IMR-90 (cell line): ENCODE measurements around the gene SMIM14. TPM values are rescaled to one million over a fixed set of nuclear protein-coding genes. Genes with fewer than 3 reads are reported as not detected.

Experiments used
- ATAC-seq: fragments of 200-7000 bp; cut with Tn5 transposase; 2 replicates; pipeline ENCODE4 v1.9.1; 2020; ENCODE audit warnings: low read depth, mild to moderate bottlenecking, moderate library complexity
- BruUV-seq: library from RNA; stranded (reverse); fragments of 400-500 nt; replicated peaks from 2 replicates; lab custom pipeline; 2021; lab: Mats Ljungman, UMichigan
- CTCF ChIA-PET: fragments of 300-600 bp; formaldehyde crosslinking; extraction: SDS; loops from one replicate; lab custom pipeline; 2021; ENCODE audit warnings: antibody characterized with exemption; lab: Yijun Ruan, JAX
- POLR2A ChIA-PET: fragments of 300-600 bp; sonication (Branson Sonifier 250); formaldehyde crosslinking; loops from one replicate; lab custom pipeline; 2022; ENCODE audit warnings: antibody characterized with exemption; ENCODE audit not compliant: unreplicated experiment; lab: Charles Lee
- DNase-seq: peaks from one replicate; pipeline ENCODE4 v3.0.0; 2013
- H2AFZ ChIP-seq: replicated peaks from 2 replicates; pipeline ENCODE3; 2013; ENCODE audit warnings: low read length, mild to moderate bottlenecking; ENCODE audit not compliant: poor library complexity
- H2AK5ac ChIP-seq: 2 replicates; pipeline ENCODE4 v1.6.1; 2013; ENCODE audit warnings: low read depth, low read length, inconsistent platforms
- H2AK9ac ChIP-seq: replicated peaks from 2 replicates; pipeline ENCODE3; 2013; ENCODE audit warnings: mild to moderate bottlenecking, low read depth, low read length, moderate library complexity; ENCODE audit not compliant: poor library complexity
- H2BK120ac ChIP-seq: 2 replicates; pipeline ENCODE4 v1.6.1; 2013; ENCODE audit warnings: low read depth, low read length, inconsistent platforms
- H2BK15ac ChIP-seq: 3 replicates; pipeline ENCODE4 v1.6.1; 2013; ENCODE audit warnings: low read depth, low read length, inconsistent platforms
- H2BK20ac ChIP-seq: 2 replicates; pipeline ENCODE4 v1.6.1; 2013; ENCODE audit warnings: low read depth, mild to moderate bottlenecking, inconsistent platforms, low read length, moderate library complexity
- H2BK5ac ChIP-seq: 2 replicates; pipeline ENCODE4 v1.6.1; 2013; ENCODE audit warnings: mild to moderate bottlenecking, low read depth, low read length, inconsistent platforms; ENCODE audit not compliant: poor library complexity, severe bottlenecking
- H3K14ac ChIP-seq: replicated peaks from 2 replicates; pipeline ENCODE4 v1.6.1; 2013; ENCODE audit warnings: low read depth, low read length, inconsistent platforms
- H3K18ac ChIP-seq: 2 replicates; pipeline ENCODE4 v1.6.1; 2013; ENCODE audit warnings: low read depth, low read length, control low read depth
- H3K23ac ChIP-seq: 2 replicates; pipeline ENCODE4 v1.6.1; 2013; ENCODE audit warnings: low read depth, low read length, inconsistent platforms
- H3K27ac ChIP-seq: 2 replicates; pipeline ENCODE4 v1.5.1; 2013; ENCODE audit warnings: mild to moderate bottlenecking, control low read depth, low read length; ENCODE audit not compliant: insufficient read depth
- H3K27me3 ChIP-seq: 2 replicates; pipeline ENCODE4 v1.6.1; 2013; ENCODE audit warnings: low read length; ENCODE audit not compliant: control insufficient read depth, insufficient read depth
- H3K36me3 ChIP-seq: 2 replicates; pipeline ENCODE4 v1.6.1; 2013; ENCODE audit warnings: low read length, mixed read lengths; ENCODE audit not compliant: control insufficient read depth, insufficient read depth
- H3K4ac ChIP-seq: 2 replicates; pipeline ENCODE4 v1.6.1; 2013; ENCODE audit warnings: low read depth, low read length, inconsistent platforms
- H3K4me1 ChIP-seq: 2 replicates; pipeline ENCODE4 v1.6.1; 2013; ENCODE audit warnings: low read length, mixed read lengths; ENCODE audit not compliant: control insufficient read depth, insufficient read depth
- H3K4me2 ChIP-seq: 2 replicates; pipeline ENCODE4 v1.6.1; 2013; ENCODE audit warnings: low read depth, mild to moderate bottlenecking, control low read depth, low read length, moderate library complexity
- H3K4me3 ChIP-seq: 2 replicates; pipeline ENCODE4 v1.5.1; 2013; ENCODE audit warnings: low read depth, mild to moderate bottlenecking, control low read depth, low read length, moderate library complexity; ENCODE audit not compliant: insufficient read depth
- H3K56ac ChIP-seq: 2 replicates; pipeline ENCODE4 v1.6.1; 2013; ENCODE audit warnings: low read length, inconsistent platforms; ENCODE audit not compliant: insufficient read depth; ENCODE audit errors: extremely low read depth
- H3K79me1 ChIP-seq, 2 experiments: 2 replicates each; pipeline ENCODE4 v1.6.1; 2013; ENCODE audit warnings: low read length in 2 of 2, inconsistent platforms in 1 of 2, low read depth in 1 of 2
- H3K9ac ChIP-seq: 2 replicates; pipeline ENCODE4 v1.6.1; 2013; ENCODE audit warnings: low read depth, low read length, control low read depth
- H3K9me1 ChIP-seq: 2 replicates; pipeline ENCODE4 v1.6.1; 2013; ENCODE audit warnings: low read length, inconsistent platforms; ENCODE audit not compliant: insufficient read depth
- H3K9me3 ChIP-seq: 2 replicates; pipeline ENCODE4 v1.6.1; 2013; ENCODE audit warnings: low read length; ENCODE audit not compliant: control insufficient read depth, insufficient read depth
- H4K20me1 ChIP-seq: 2 replicates; pipeline ENCODE4 v1.6.1; 2013; ENCODE audit warnings: low read length, inconsistent platforms; ENCODE audit not compliant: insufficient read depth
- H4K5ac ChIP-seq: 2 replicates; pipeline ENCODE4 v1.6.1; 2013; ENCODE audit warnings: mild to moderate bottlenecking, low read depth, low read length, control low read depth
- H4K8ac ChIP-seq, 2 experiments: 2 replicates each; pipeline ENCODE4 v1.6.1; 2013; ENCODE audit warnings: low read depth in 2 of 2, low read length in 2 of 2, control low read depth in 1 of 2, inconsistent platforms in 1 of 2
- H4K91ac ChIP-seq: 2 replicates; pipeline ENCODE4 v1.6.1; 2013; ENCODE audit warnings: low read depth, low read length, inconsistent platforms; ENCODE audit not compliant: insufficient read depth
- BHLHE40 ChIP-seq: fragments of 150-350 bp; IDR thresholded peaks from 2 replicates; pipeline ENCODE4 v1.6.1; 2016; ENCODE audit warnings: mild to moderate bottlenecking, low read depth, low read length
- CHD1 ChIP-seq: IDR thresholded peaks from 2 replicates; pipeline ENCODE4 v1.6.1; 2012; ENCODE audit warnings: low read depth, low read length, improper control_type of control experiment
- MAZ ChIP-seq: IDR thresholded peaks from 2 replicates; pipeline ENCODE4 v1.6.1; 2012; ENCODE audit warnings: low read depth, mild to moderate bottlenecking, low read length, improper control_type of control experiment, moderate library complexity, borderline replicate concordance
- NFE2L2 ChIP-seq: fragments of 150-350 bp; IDR thresholded peaks from 2 replicates; pipeline ENCODE4 v1.6.1; 2016; ENCODE audit warnings: low read depth, mild to moderate bottlenecking, low read length
- POLR2A ChIP-seq: IDR thresholded peaks from 2 replicates; pipeline ENCODE4 v1.6.1; 2012; ENCODE audit warnings: mild to moderate bottlenecking, low read depth, low read length
- RFX5 ChIP-seq: IDR thresholded peaks from 2 replicates; pipeline ENCODE4 v1.8.0; 2012; ENCODE audit warnings: low read depth, mild to moderate bottlenecking, low read length, moderate library complexity
- SMC3 ChIP-seq: fragments of 150-350 bp; IDR thresholded peaks from 2 replicates; pipeline ENCODE4 v1.6.1; 2016; ENCODE audit warnings: low read depth, mild to moderate bottlenecking, antibody characterized with exemption, low read length, moderate library complexity
- WGBS, 2 experiments: methylation state at CpG; one replicate each; pipeline versions ENCODE4 v1.1.5 to v1.1.7; 2013; ENCODE audit warnings: missing lambda C conversion rate in 2 of 2; ENCODE audit not compliant: insufficient read length in 1 of 2; ENCODE audit errors: extremely low coverage in 2 of 2; 5-methylcytosine and 5-hydroxymethylcytosine counted together
- dilution Hi-C: fragments of 300-500 bp; cut with HindIII; formaldehyde crosslinking; loops from one replicate; pipeline ENCODE4 v1.14.3; 2018; ENCODE audit warnings: low sequenced_read_pairs; ENCODE audit not compliant: unreplicated experiment
- in situ Hi-C: fragments of 300-500 bp; cut with MboI; formaldehyde crosslinking; loops from 3 replicates; pipeline ENCODE4 v1.14.3; 2019; ENCODE audit warnings: low sequenced_read_pairs, inconsistent platforms, mixed read lengths
- intact Hi-C: fragments of 100-400 bp; cut with micrococcal nuclease; formaldehyde crosslinking; loops from 2 replicates; pipeline ENCODE4 v1.10.0; 2022
- polyA plus RNA-seq, 3 experiments: library from polyadenylated mRNA; depleted of rRNA; stranded (reverse); fragments of >200 nt; gene quantifications; 2 replicates each; pipeline ENCODE4 v1.2.3, GENCODE V29; 2012; ENCODE audit warnings: low replicate concordance in 1 of 3
- total RNA-seq: library from RNA; depleted of rRNA; stranded (reverse); fragments of >200 nt; gene quantifications from 2 replicates; pipeline ENCODE4 v1.2.3, GENCODE V29; 2012
- TF ChIP-seq, protein P1 (sequence below): fragments of 150-350 bp; IDR thresholded peaks from 2 replicates; pipeline ENCODE4 v1.6.1; 2017; ENCODE audit warnings: mild to moderate bottlenecking, antibody characterized with exemption, low read length, low read depth
- TF ChIP-seq, protein P2 (sequence below): fragments of 150-350 bp; IDR thresholded peaks from 2 replicates; pipeline ENCODE4 v1.6.1; 2016; ENCODE audit warnings: low read depth, mild to moderate bottlenecking, low read length, moderate library complexity, borderline replicate concordance

Gene SMIM14
- total and polyA plus RNA-seq, 2 of the 4 experiments (the other 2 are of a cell fraction): 15.6 to 20.9 TPM

DNA sequence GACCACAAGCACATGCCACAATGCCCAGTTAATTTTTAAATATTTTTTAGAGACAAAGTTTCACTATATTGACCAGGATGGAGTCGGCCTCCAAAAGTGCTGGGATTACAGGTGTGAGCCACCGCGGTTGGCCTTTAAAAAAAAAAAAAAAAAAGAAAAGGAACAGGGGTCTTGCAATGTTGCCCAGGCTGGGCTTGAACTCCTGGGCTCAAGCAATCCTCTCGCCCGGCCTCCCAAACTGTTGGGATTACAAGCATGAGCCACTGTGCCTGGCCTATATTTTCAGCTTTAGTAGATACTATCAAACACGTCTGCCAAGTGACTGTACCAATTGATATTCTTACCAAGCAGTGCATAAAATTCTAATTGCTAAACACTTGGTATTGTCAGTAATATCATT is 120.2 kb downstream of the SMIM14 start:
- Histone ChIP-seq H2AFZ (no peak overlapping the region), H4K8ac (no peak overlapping the region), H3K4me2 (no peak overlapping the region), H2AK5ac (no peak overlapping the region), H3K27ac (no peak overlapping the region), H3K9ac (no peak overlapping the region), H3K4ac (no peak overlapping the region), H3K79me1 (peaks cover 14 to 58% of the 10 kb centered on the region in 2 experiments), H3K9me1 (0 out of 2 replicates have a peak, but pooled peaks cover 8% of the 10 kb centered on the region), H3K23ac (no peak overlapping the region), H2BK5ac (no peak overlapping the region), H3K4me1 (peaks cover 12% of the 10 kb centered on the region), H2BK20ac (no peak overlapping the region), H3K14ac (no peak overlapping the region), H2BK120ac (no peak overlapping the region), H3K56ac (no peak overlapping the region), H3K36me3 (peaks cover 29% of the 10 kb centered on the region), H4K5ac (no peak overlapping the region), H4K91ac (no peak overlapping the region), H3K9me3 (no peaks in the 10 kb centered on the region), H3K18ac (no peak overlapping the region), H4K20me1 (peaks cover 18% of the 10 kb centered on the region; the same call in 1 of the 2 replicates), H3K27me3 (no peaks in the 10 kb centered on the region), H3K4me3 (no peak overlapping the region), H2BK15ac (no peak overlapping the region), H2AK9ac (no peak overlapping the region)
- in situ Hi-C loops: no loop called here
- intact Hi-C loops: no loop called here
- dilution Hi-C loops: no loop called here
- ChIA-PET CTCF (no interaction called here), POLR2A (no interaction called here)
- TF ChIP-seq CHD1: no peak
- no peak for TF ChIP-seq SMC3
- TF ChIP-seq POLR2A: no peak
- TF ChIP-seq, protein P1, sequence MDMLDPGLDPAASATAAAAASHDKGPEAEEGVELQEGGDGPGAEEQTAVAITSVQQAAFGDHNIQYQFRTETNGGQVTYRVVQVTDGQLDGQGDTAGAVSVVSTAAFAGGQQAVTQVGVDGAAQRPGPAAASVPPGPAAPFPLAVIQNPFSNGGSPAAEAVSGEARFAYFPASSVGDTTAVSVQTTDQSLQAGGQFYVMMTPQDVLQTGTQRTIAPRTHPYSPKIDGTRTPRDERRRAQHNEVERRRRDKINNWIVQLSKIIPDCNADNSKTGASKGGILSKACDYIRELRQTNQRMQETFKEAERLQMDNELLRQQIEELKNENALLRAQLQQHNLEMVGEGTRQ: no peak
- TF ChIP-seq MAZ: no peak
- TF ChIP-seq RFX5: no peak
- TF ChIP-seq, protein P2, sequence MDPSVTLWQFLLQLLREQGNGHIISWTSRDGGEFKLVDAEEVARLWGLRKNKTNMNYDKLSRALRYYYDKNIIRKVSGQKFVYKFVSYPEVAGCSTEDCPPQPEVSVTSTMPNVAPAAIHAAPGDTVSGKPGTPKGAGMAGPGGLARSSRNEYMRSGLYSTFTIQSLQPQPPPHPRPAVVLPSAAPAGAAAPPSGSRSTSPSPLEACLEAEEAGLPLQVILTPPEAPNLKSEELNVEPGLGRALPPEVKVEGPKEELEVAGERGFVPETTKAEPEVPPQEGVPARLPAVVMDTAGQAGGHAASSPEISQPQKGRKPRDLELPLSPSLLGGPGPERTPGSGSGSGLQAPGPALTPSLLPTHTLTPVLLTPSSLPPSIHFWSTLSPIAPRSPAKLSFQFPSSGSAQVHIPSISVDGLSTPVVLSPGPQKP: no peak
- TF ChIP-seq NFE2L2: no peak
- TF ChIP-seq BHLHE40: no peak
- 100% methylated on average over 2 of the region's 6 CpGs; no CpG with 5 or more reads in 1 of the 2 experiments for WGBS, 2 experiments
- ATAC-seq: no peak
- no TSS peak for BruUV-seq
- DNase-seq: no peak
